GM18519 (cell line): Measurements from ENCODE around the gene FGD4.

ENCODE experiments used
- ATAC-seq: cut with Tn5 transposase; IDR thresholded peaks from one replicate; pipeline ENCODE4 v1.9.1; 2021; ENCODE audit warnings: mild to moderate bottlenecking, moderate library complexity; ENCODE audit not compliant: unreplicated experiment, low FRiP score

FGD4 gene

GRCh38 chr12:32659908-32660440, 260.6 kb downstream of the FGD4 start:
- ATAC-seq = no peak

DNA sequence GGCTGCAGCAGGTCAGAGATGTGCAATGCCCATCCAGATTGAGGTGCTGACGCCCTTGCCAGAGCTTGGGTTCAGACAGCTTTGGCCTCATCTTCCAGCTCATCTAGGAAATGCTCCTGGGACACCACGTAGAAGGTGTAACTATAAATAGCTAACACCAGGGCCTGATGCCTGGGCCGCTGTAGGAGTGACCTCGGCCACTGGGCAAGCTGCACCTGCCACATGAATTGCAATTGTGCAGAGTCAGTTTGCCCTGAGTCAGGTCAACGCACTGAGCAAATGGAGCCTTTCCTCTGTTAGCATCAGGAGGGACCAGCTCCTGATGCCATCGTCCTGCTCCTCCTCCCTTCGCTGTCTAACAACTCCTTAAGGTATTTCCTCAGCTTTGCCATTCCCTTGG, 262.3 kb downstream of the FGD4 start:
- no peak for ATAC-seq

DNA sequence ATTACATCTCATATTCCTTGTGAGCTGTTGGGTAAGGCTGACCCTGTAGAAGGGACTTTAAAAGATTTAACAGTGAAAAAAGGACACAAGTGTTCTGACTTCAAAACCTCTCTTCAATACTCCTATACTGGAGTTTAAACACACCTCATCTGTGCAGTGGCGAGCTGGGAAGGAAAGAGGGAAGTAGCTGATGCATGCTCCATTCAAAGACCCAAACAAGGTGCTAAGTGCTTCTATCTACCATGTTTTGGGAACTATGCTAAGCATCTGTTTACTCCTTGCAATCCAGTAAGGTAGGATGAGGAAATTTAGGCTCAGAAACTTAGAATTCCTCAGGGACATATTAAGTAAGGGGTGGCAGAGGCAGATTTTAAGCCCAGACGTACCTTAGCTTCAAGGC, 263.3 kb downstream of the FGD4 start:
- ATAC-seq = no peak

GRCh38 chr12:32666018-32666417, 266.7 kb downstream of the FGD4 start:
- no peak for ATAC-seq

DNA sequence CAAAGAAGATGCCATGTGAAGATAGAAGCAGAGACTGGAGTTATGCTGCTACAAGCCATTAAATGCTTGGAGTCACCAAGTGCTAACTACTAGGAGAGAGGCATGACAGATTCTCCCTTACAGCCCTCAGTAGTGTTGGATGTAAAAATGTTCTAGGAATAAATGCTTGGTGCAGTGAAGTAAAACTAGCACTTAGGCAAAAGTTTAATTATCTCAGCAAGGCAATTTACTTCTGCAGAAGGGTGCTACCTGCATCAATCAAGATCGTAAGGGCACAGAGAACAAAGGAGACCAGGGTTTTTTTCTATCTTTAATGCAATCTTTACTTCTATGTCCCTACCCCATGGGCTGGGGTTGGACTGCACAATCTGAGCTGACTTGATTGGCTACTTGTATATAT, 270.2 kb downstream of the FGD4 start:
- ATAC-seq = no peak

DNA sequence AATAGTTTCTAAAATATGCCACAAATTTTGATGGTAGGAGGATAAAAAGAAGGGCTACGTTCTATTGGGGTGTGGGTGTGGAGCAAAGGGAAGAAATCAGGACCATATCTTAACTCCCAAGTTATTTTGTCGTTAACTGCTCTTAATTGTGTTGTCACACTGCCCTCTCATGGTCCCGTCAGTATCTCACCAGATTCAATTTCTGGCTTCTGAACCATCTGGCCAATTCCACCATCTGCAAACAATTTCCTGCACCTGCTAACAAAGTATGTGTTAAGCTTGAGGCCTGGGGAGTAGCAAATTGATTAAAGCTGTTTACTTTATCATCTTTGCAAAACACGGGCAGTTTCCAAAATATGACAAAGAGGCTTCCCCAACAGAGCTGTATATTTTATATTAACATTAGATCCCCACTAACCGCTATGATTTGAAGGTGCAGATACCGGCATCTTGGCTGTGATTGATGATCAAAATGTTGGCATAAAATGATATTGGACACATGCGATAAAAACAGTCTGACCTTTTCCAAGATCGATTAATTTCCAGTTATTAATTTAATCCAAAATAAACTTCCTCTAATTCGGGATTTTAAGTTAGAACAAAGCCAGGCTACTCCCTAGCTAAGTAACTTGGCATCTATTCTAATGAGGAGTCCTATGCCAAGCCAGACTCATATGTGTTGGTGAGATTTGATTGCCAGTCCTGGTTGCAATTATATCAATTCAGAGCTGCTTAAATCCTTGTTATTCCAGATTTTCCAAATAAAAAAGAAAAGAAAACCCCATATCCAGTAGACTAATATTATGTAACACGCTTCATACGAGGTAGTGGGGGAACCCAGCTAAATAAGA, 272.8 kb downstream of the FGD4 start:
- no peak for ATAC-seq

DNA sequence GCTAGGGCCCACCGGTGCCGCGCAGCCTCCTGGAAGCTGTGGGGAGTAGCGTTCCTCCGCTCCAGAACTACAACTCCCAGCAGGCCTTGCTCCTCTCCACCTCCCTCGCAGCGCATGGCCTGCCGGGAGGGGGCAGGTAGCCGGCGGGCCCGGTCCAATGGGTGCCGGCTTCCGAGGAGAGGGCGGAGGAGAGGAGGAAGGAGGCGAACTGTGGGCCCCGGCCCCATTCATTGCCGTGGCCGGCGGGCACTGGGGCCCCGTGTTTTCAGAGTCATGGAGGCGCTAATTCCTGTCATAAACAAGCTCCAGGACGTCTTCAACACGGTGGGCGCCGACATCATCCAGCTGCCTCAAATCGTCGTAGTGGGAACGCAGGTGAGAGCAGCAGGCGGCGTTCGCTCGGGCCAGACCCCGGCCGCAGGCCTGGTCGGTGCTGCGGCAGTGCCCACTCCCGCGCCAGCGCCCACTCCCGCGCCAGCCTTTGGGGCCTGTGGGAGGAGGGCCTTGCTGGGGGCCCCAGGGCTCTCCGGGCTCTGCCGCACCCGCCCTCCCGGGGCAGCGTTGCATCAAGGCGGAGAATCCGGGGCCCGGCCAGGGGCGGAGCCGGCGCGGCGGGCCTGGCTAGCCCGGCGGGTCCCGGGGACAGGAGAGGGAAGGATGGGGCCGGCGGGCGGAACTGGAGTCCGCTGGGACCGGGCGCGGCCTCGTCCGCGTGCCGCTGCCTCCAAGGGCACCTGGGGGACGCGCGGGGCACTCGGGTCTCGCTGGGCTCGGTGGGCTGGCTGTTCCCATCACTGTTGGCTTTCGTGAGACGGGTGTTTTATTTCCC, 279.9 kb downstream of the FGD4 start, which contains the start of gene DNM1L:
Gene DNM1L (plus strand): TSS at position 211 of the 829 bp plus-strand sequence. CDS start 63 bp downstream, at position 274.
- ATAC-seq = peak; percentile 92

GRCh38 chr12:32679920-32680237, 280.5 kb downstream of the FGD4 start:
- ATAC-seq = no peak

DNA sequence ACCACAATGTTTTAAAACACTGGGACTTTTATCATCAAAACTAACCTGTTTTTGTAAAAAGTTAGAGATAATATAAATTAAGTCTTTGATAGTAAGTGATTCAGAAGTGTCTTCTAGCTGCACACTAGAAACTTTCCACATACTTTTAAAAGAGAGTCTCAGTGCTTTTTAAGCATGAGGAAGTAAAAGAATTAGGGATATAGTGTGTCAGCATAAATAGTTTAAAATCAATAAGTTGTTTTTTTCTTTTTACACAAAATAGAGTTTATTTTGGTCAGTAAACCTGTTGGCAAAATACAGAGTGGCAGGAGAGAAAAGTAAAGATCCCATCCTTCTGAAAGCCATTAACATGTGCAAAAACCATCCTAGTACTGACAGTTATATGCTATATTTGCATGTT, 281.4 kb downstream of the FGD4 start:
- no peak for ATAC-seq

DNA sequence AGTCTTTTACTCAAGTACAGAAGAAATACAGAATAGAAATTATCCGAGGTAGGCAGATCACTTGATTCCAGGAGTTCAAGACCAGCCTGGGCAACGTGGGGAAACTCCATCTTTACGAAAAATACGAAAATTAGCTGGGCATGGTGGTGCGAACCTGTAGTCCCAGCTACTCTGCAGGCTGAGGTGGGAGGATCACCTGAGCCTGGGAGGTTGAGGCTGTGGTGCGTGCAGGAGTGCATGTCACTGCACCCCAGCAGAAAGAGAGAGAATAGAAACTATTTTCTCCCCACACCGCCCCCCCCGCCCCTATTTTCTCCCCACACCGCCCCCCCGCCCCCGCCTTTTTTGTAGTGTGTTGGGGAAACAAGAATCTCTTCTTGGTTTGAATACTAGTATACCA, 281.9 kb downstream of the FGD4 start:
- no peak for ATAC-seq

GRCh38 chr12:32686340-32686739, 287.0 kb downstream of the FGD4 start:
- no peak for ATAC-seq

DNA sequence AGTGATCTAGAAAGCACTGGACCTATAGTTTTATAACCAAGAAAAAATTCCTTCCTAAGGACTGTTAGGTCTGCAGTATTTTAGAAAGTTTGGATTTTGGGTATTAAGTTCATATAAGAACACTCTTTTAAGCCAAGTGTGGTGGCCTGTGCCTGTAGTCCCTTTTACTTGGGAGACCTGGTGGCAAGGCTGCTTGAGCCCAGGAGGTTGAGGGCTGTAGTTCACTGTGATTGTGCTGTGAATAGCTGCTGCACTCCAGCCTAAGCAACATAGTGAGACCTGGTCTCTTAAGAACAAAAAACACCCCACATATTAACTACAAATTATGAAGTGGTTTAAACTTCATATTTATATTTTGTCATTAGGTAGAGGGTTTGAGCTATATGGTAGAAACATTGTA, 289.4 kb downstream of the FGD4 start:
- ATAC-seq = no peak

DNA sequence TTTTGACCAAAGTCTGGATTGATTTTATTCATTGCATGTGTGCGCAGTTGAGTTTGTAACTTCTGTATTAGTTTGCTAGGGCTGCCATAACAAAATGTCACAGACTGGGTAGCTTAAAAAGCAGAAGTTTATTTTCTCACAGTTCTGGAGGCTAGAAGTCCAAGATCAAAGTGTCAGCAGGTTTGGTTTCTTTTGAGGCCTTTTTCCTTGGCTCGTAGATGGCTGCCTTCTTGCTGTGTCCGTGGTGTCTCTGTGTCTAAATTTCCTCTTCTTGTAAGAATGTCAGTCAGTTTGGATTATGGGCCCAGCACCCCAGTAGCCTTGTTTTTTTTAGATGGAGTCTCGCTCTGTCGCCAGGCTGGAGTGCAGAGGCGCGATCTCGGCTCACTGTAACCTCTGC, 291.6 kb downstream of the FGD4 start:
- ATAC-seq = no peak

GRCh38 chr12:32692358-32692757, 293.0 kb downstream of the FGD4 start:
- ATAC-seq = no peak

DNA sequence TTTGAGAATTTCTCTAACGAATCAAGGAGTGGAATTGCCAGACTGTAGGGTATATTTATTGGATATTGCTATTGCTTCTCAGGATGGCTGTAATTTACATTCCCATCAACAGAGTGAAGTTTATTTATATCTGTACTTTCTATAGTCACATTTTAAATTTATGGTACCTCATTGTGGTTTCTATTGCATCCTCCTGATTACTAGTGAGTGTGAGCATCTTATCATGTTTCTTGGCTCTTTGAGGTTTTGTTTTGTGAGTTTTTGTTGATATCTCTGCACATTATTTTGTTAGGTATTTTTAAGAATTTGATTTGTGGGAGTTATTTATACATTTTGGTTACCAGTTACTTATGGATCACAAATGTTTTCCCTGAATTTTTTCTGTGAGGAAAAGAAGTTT, 293.7 kb downstream of the FGD4 start:
- no peak for ATAC-seq
